Measurements from ENCODE around the gene GABRG3.

DNA sequence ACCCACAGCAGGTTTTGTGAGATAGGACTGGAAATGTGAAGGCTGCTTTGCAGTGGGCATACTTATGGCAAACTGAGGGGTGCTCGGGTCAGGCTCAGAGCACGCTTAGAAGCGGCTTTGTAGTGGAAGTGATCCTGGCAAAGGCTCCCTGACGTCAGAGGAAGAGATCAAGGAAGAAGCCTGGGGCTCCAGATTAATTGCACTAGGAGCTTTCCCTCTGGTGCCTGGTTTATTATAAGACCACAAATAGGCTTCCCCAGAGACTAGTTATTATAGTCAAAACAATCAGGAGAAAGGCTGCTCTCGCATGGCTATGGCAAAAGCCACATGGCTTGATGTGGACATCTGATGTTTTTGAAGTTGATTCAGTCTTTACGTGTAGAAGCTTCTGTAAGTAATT, 515.1 kb downstream of the GABRG3 start:
- TF ChIP-seq HMGXB4 (CRISPR knock-in tag; IDR thresholded peaks at IDR 0.05; ENCODE audit: borderline replicate concordance): no peak
- TF ChIP-seq, protein P1, sequence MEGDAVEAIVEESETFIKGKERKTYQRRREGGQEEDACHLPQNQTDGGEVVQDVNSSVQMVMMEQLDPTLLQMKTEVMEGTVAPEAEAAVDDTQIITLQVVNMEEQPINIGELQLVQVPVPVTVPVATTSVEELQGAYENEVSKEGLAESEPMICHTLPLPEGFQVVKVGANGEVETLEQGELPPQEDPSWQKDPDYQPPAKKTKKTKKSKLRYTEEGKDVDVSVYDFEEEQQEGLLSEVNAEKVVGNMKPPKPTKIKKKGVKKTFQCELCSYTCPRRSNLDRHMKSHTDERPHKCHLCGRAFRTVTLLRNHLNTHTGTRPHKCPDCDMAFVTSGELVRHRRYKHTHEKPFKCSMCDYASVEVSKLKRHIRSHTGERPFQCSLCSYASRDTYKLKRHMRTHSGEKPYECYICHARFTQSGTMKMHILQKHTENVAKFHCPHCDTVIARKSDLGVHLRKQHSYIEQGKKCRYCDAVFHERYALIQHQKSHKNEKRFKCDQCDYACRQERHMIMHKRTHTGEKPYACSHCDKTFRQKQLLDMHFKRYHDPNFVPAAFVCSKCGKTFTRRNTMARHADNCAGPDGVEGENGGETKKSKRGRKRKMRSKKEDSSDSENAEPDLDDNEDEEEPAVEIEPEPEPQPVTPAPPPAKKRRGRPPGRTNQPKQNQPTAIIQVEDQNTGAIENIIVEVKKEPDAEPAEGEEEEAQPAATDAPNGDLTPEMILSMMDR (IDR thresholded peaks at IDR 0.05): no peak
- TF ChIP-seq MYC (IDR thresholded peaks at IDR 0.05; ENCODE audit: borderline replicate concordance, low read length): no peak
- TF ChIP-seq POLR2A (IDR thresholded peaks at IDR 0.05; ENCODE audit: low read length): no peak
- no peak for TF ChIP-seq FOSL2 (IDR thresholded peaks at IDR 0.05)
- TF ChIP-seq FOSL2 (CRISPR knock-in tag; IDR thresholded peaks at IDR 0.05): no peak
- TF ChIP-seq GATA3 (IDR thresholded peaks at IDR 0.05; ENCODE audit: borderline replicate concordance): no peak
- TF ChIP-seq RAD21 (conservative IDR thresholded peaks at IDR 0.05 in 1 of 2, IDR thresholded peaks at IDR 0.05 in 1 of 2): no peak
- TF ChIP-seq POLR2AphosphoS2 (conservative IDR thresholded peaks at IDR 0.05; ENCODE audit: low read length): no peak
- no peak for TF ChIP-seq JUN (IDR thresholded peaks at IDR 0.05)
- TF ChIP-seq JUNB (IDR thresholded peaks at IDR 0.05): no peak
- no peak for TF ChIP-seq SMC3 (IDR thresholded peaks at IDR 0.05)
- no peak for TF ChIP-seq HDAC2 (IDR thresholded peaks at IDR 0.05)
